ENCODE data around the gene KCNA1.

DNA sequence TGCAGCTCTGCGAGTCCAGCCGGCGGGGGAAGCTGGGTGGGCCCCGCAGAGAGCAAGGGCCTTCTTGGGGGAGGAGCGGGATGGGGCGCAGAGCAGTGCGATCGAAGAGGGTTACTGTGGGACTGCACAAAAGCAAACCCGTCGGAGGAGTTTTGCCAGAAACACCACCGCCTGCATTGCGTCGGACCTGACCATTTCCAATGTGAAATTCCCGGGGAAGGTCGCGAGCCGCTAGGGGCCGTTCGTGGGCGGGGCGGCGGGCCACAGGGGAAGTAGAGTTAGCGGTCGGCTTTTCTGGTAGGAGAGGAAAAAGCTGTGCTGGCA is 333 bp upstream of the KCNA1 start:
- TF ChIP-seq POLR2AphosphoS5 (IDR thresholded peaks at IDR 0.05; ENCODE audit: borderline replicate concordance, low read depth, low read length), result no peak
- no peak for TF ChIP-seq EZH2 (IDR thresholded peaks at IDR 0.05)
